ENCODE measurements around the gene CCSER2. TPM values are rescaled to one million over a fixed set of nuclear protein-coding genes. Genes with fewer than 3 reads are reported as not detected.

CCSER2 gene
- total RNA-seq, 2 experiments from 2014 or later = 56.9 to 57.5 TPM

- intact Hi-C loops (cut with micrococcal nuclease) = no loop called here
- no peak for DNase-seq
- H3K27me3 Mint-ChIP-seq = no peaks in the 10 kb centered on the region
- ATAC-seq = no peak
- H3K4me3 Mint-ChIP-seq = no peak overlapping the region
- no peak for TF ChIP-seq CTCF (IDR thresholded peaks at IDR 0.05)
- ChIA-PET POLR2A (no interaction called here), CTCF (interaction anchor here (0.8 to 18.4 kb wide), 8 partner anchors 9 to 183 kb away, joined by 3 to 184 read pairs (median 17); no protein-coding TSS in a partner anchor)
- peak overlapping the region; percentile 9 for H3K27ac Mint-ChIP-seq
- H3K9me3 Mint-ChIP-seq = no peaks in the 10 kb centered on the region
- peaks cover 72% of the 10 kb centered on the region for H3K4me1 Mint-ChIP-seq (ENCODE audit: low read depth)
- peaks cover 6% of the 10 kb centered on the region for H3K36me3 Mint-ChIP-seq (ENCODE audit: low read depth)
Observed at GRCh38 chr10:84354623-84355022, 26.2 kb downstream of the CCSER2 start.

- Mint-ChIP-seq H3K27ac (peak overlapping the region; percentile 39), H3K4me3 (no peak overlapping the region), H3K4me1 (ENCODE audit: low read depth) (peaks cover 75% of the 10 kb centered on the region), H3K9me3 (no peaks in the 10 kb centered on the region), H3K27me3 (no peaks in the 10 kb centered on the region), H3K36me3 (ENCODE audit: low read depth) (peaks cover 6% of the 10 kb centered on the region)
- CTCF ChIA-PET = interaction anchor here (0.8 to 18.4 kb wide), 4 partner anchors 8 to 182 kb away, joined by 3 to 184 read pairs (median 35); no protein-coding TSS in a partner anchor
- TF ChIP-seq CTCF (IDR thresholded peaks at IDR 0.05) = no peak
- DNase-seq (no peak), ATAC-seq (no peak)
- POLR2A ChIA-PET = interaction anchor here (0.8 kb wide), 1 partner anchor 21 kb away, joined by 3 read pairs; no protein-coding TSS in a partner anchor
- intact Hi-C loops (cut with micrococcal nuclease) = no loop called here
Observed at GRCh38 chr10:84355106-84355505, 26.7 kb downstream of the CCSER2 start.

- H3K9me3 Mint-ChIP-seq = no peaks in the 10 kb centered on the region
- peaks cover 6% of the 10 kb centered on the region for H3K36me3 Mint-ChIP-seq (ENCODE audit: low read depth)
- no peak for TF ChIP-seq CTCF (IDR thresholded peaks at IDR 0.05)
- ChIA-PET CTCF (interaction anchor here (1.0 to 18.4 kb wide), 5 partner anchors 9 to 180 kb away, joined by 3 to 184 read pairs (median 3); no protein-coding TSS in a partner anchor), POLR2A (interaction anchor here (0.8 kb wide), 1 partner anchor 23 kb away, joined by 4 read pairs; no protein-coding TSS in a partner anchor)
- H3K4me1 Mint-ChIP-seq (ENCODE audit: low read depth) = peaks cover 90% of the 10 kb centered on the region
- peak; percentile 49 for DNase-seq
- intact Hi-C loops (cut with micrococcal nuclease) = no loop called here
- peak overlapping the region; percentile 11 for H3K27ac Mint-ChIP-seq
- H3K27me3 Mint-ChIP-seq = no peaks in the 10 kb centered on the region
- ATAC-seq = peak; percentile 21
- no peak overlapping the region for H3K4me3 Mint-ChIP-seq
Observed at GRCh38 chr10:84356928-84357327, 28.5 kb downstream of the CCSER2 start.

- H3K4me1 Mint-ChIP-seq (ENCODE audit: low read depth) = peaks cover 89% of the 10 kb centered on the region
- POLR2A ChIA-PET = no interaction called here
- no peak overlapping the region for H3K27ac Mint-ChIP-seq
- ATAC-seq (peak; percentile 29), DNase-seq (no peak)
- H3K9me3 Mint-ChIP-seq = peaks cover 1% of the 10 kb centered on the region
- no peak for TF ChIP-seq CTCF (IDR thresholded peaks at IDR 0.05)
- CTCF ChIA-PET = interaction anchor here (1.0 to 18.4 kb wide), 5 partner anchors 16 to 178 kb away, joined by 3 to 184 read pairs (median 4); no protein-coding TSS in a partner anchor
- H3K36me3 Mint-ChIP-seq (ENCODE audit: low read depth) = peaks cover 15% of the 10 kb centered on the region
- intact Hi-C loops (cut with micrococcal nuclease) = no loop called here
- no peak overlapping the region for H3K4me3 Mint-ChIP-seq
- no peaks in the 10 kb centered on the region for H3K27me3 Mint-ChIP-seq
Observed at GRCh38 chr10:84358743-84359142, 30.4 kb downstream of the CCSER2 start.

GRCh38 chr10:84360637-84361365 is 32.4 kb downstream of the CCSER2 start:
- Mint-ChIP-seq H3K27me3 (no peaks in the 10 kb centered on the region), H3K9me3 (peaks cover 1% of the 10 kb centered on the region), H3K36me3 (ENCODE audit: low read depth) (peaks cover 12% of the 10 kb centered on the region), H3K4me1 (ENCODE audit: low read depth) (peaks cover 81% of the 10 kb centered on the region), H3K27ac (peak overlapping the region; percentile 60), H3K4me3 (peak overlapping the region; percentile 1)
- POLR2A ChIA-PET = no interaction called here
- DNase-seq = no peak
- intact Hi-C loops (cut with micrococcal nuclease) = no loop called here
- no peak for TF ChIP-seq CTCF (IDR thresholded peaks at IDR 0.05)
- CTCF ChIA-PET = interaction anchor here (0.7 to 18.4 kb wide), 9 partner anchors 9 to 176 kb away, joined by 3 to 184 read pairs (median 5); no protein-coding TSS in a partner anchor
- ATAC-seq = no peak

Data from activated CD8-positive, alpha-beta T cell treated with anti-CD3 and anti-CD28 coated beads for 36 hours (primary cell).